AG04449 (cell line): ENCODE results near the gene AASDH.

Experiments
- CTCF ChIA-PET: fragments of 350-600 bp; formaldehyde crosslinking; extraction: SDS; loops from one replicate; lab custom pipeline; 2021; ENCODE audit warnings: antibody characterized with exemption; lab: Yijun Ruan, JAX
- POLR2A ChIA-PET: fragments of 400-600, 350-600 bp; formaldehyde crosslinking; extraction: SDS; loops from one replicate; lab custom pipeline; 2020; ENCODE audit warnings: antibody characterized with exemption, inconsistent platforms; lab: Yijun Ruan, JAX
- DNase-seq: peaks from one replicate; pipeline ENCODE4 v3.0.0-alpha.2; 2010; ENCODE audit warnings: low read depth, low spot score
- H3K4me3 ChIP-seq: 2 replicates; pipeline ENCODE4 v1.5.1; 2011; ENCODE audit warnings: low read depth, mild to moderate bottlenecking, control low read depth, low read length
- CTCF ChIP-seq: IDR thresholded peaks from one replicate; pipeline ENCODE4 v1.5.1; 2011; ENCODE audit warnings: mild to moderate bottlenecking, moderate library complexity, low read length, control low read depth, inconsistent platforms; ENCODE audit not compliant: insufficient read depth; ENCODE audit errors: missing control alignments

AASDH gene, protein sequence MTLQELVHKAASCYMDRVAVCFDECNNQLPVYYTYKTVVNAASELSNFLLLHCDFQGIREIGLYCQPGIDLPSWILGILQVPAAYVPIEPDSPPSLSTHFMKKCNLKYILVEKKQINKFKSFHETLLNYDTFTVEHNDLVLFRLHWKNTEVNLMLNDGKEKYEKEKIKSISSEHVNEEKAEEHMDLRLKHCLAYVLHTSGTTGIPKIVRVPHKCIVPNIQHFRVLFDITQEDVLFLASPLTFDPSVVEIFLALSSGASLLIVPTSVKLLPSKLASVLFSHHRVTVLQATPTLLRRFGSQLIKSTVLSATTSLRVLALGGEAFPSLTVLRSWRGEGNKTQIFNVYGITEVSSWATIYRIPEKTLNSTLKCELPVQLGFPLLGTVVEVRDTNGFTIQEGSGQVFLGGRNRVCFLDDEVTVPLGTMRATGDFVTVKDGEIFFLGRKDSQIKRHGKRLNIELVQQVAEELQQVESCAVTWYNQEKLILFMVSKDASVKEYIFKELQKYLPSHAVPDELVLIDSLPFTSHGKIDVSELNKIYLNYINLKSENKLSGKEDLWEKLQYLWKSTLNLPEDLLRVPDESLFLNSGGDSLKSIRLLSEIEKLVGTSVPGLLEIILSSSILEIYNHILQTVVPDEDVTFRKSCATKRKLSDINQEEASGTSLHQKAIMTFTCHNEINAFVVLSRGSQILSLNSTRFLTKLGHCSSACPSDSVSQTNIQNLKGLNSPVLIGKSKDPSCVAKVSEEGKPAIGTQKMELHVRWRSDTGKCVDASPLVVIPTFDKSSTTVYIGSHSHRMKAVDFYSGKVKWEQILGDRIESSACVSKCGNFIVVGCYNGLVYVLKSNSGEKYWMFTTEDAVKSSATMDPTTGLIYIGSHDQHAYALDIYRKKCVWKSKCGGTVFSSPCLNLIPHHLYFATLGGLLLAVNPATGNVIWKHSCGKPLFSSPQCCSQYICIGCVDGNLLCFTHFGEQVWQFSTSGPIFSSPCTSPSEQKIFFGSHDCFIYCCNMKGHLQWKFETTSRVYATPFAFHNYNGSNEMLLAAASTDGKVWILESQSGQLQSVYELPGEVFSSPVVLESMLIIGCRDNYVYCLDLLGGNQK

GRCh38 chr4:56387023-56388001 is at the start of gene AASDH:
TSS of gene AASDH (minus strand) at chr4:56387491. CDS start at chr4:56384299, 3,192 bp downstream.
- POLR2A ChIA-PET = interaction anchor here (0.7 to 1.2 kb wide), 7 partner anchors 13 to 79 kb away, joined by 3 to 5 read pairs (median 4); partner anchors contain the start of genes PAICS and PPAT
- DNase-seq = peak; percentile 69
- H3K4me3 ChIP-seq = peak within 1 kb of the TSS; percentile 67
- CTCF ChIA-PET = interaction anchor here (0.6 to 2.1 kb wide), 6 partner anchors 20 to 438 kb away, joined by 3 to 9 read pairs (median 4); partner anchors contain the start of genes CEP135, PAICS and PPAT
- TF ChIP-seq CTCF = no peak

DNA sequence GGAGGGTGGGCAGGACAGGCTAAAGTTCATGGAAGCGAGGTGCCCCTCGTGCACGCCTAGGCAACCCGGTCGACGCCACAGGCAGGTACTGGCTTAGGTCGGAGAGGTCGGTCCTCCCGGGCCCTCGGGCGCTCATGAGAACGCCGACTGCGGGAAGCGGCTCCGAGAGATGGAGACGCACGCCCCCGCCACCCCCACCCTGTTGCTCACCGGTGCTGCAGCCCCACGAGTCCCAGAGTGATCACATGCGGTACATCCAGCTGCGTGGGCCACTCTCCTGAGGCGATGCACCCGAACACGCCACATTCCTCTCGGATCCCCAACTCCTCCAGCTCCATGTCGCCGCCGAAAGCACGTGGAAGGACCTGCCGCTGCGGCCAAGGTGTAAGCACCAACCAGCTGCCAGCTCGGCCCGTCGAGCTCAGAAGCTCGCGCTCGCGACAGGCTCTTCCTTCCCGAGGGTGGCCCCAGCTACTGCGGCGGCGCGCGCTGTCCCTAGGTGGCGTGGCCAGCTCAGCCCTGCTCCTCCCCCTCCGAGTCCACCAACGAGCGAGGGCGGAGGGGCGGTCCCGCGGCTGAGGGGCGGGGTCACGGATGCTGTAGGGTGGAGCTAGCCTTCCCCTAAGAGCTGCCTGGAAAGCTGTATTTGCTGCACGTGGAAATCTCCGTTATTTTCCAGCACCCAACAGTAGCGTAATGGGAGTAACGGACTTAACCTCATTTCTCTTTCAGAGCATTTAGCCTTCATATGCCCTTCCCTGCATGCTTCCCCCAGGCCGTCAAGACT is 48.0 kb upstream of the AASDH start, which contains the start of gene PPAT:
Gene PPAT, minus strand, starts transcription at position 476 of the 787 bp plus-strand sequence. Its CDS starts 138 bp downstream, at position 338.
- ChIA-PET CTCF (interaction anchor here (0.7 to 8.9 kb wide), 9 partner anchors 13 to 403 kb away, joined by 3 to 96 read pairs (median 3); partner anchors contain the start of genes AASDH and SRP72), POLR2A (interaction anchor here (0.6 to 2.3 kb wide), 6 partner anchors 22 to 1208 kb away, joined by 3 to 13 read pairs (median 4); partner anchors contain the start of genes AASDH, NOA1 and SRP72)
- H3K4me3 ChIP-seq = peak within 1 kb of the TSS; percentile 93
- TF ChIP-seq CTCF = peak; percentile 46
- peak; percentile 69 for DNase-seq

GRCh38 chr4:56434599-56435139 is 47.4 kb upstream of the AASDH start:
- CTCF ChIA-PET = interaction anchor here (0.9 to 8.9 kb wide), 6 partner anchors 12 to 404 kb away, joined by 3 to 96 read pairs (median 4); no protein-coding TSS in a partner anchor

GRCh38 chr4:56433280-56433679 is 46.0 kb upstream of the AASDH start:
- ChIA-PET POLR2A (no interaction called here), CTCF (interaction anchor here (0.8 to 8.9 kb wide), 2 partner anchors 11 to 403 kb away, joined by 3 to 96 read pairs; no protein-coding TSS in a partner anchor)
- DNase-seq = no peak
- H3K4me3 ChIP-seq = no peak overlapping the region
- TF ChIP-seq CTCF = no peak

More at GRCh38 chr4:56434599-56435139, 47.4 kb upstream of the AASDH start:
- POLR2A ChIA-PET = interaction anchor here (0.6 to 2.3 kb wide), 3 partner anchors 31 to 1208 kb away, joined by 3 to 13 read pairs (median 3); partner anchors contain the start of gene AASDH
- H3K4me3 ChIP-seq = peak overlapping the region; percentile 93
- no peak for TF ChIP-seq CTCF
- no peak for DNase-seq
